Activated CD4-positive, alpha-beta T cell treated with anti-CD3 and anti-CD28 coated beads for 36 hours (primary cell): ENCODE results near the gene HMGN3. TPM values are rescaled to one million over a fixed set of nuclear protein-coding genes. Genes with fewer than 3 reads are reported as not detected.

Experiments
- ATAC-seq: fragments of 200-7000 bp; cut with Tn5 transposase; one replicate; pipeline ENCODE4 v1.10.0; 2021; ENCODE audit warnings: mild to moderate bottlenecking, moderate library complexity
- CTCF ChIA-PET: fragments of 350-600 bp; sonication (Branson Sonifier 250); formaldehyde crosslinking; loops from one replicate; lab custom pipeline; 2021; ENCODE audit warnings: antibody characterized with exemption; lab: Charles Lee
- POLR2A ChIA-PET: fragments of 350-600 bp; sonication (Branson Sonifier 250); formaldehyde crosslinking; loops from one replicate; lab custom pipeline; 2021; ENCODE audit warnings: antibody characterized with exemption, inconsistent platforms; lab: Charles Lee
- DNase-seq: peaks from one replicate; pipeline ENCODE4 v3.0.0-alpha.2; 2020
- H3K27ac Mint-ChIP-seq: one replicate; pipeline ENCODE4 v1.8.0; 2021; ENCODE audit warnings: mixed read lengths
- H3K27me3 Mint-ChIP-seq: one replicate; pipeline ENCODE4 v1.8.0; 2021; ENCODE audit warnings: mixed read lengths
- H3K36me3 Mint-ChIP-seq: one replicate; pipeline ENCODE4 v1.8.0; 2021; ENCODE audit warnings: low read depth, mixed read lengths
- H3K4me1 Mint-ChIP-seq: one replicate; pipeline ENCODE4 v1.8.0; 2021; ENCODE audit warnings: mixed read lengths
- H3K4me3 Mint-ChIP-seq: one replicate; pipeline ENCODE4 v1.8.0; 2021; ENCODE audit warnings: mild to moderate bottlenecking, moderate library complexity, mixed read lengths
- H3K9me3 Mint-ChIP-seq: one replicate; pipeline ENCODE4 v1.8.0; 2021; ENCODE audit warnings: low read depth, mixed read lengths
- intact Hi-C, 2 experiments: fragments of 100-400 bp; cut with DNase I in 1 of 2; cut with micrococcal nuclease in 1 of 2; formaldehyde crosslinking; loops; one replicate each; pipeline versions ENCODE4 v1.14.2 to v1.15.1; 2022 to 2024; cut with DNase I, micrococcal nuclease
- total RNA-seq, 2 experiments: library from RNA; stranded (reverse); gene quantifications; one replicate each; pipeline ENCODE4 v1.2.3, GENCODE V29; 2021

Gene HMGN3
- total RNA-seq, 2 experiments from 2014 or later, result 44.6 to 48.7 TPM

GRCh38 chr6:79184086-79184485 lies 50.4 kb downstream of the HMGN3 start:
- POLR2A ChIA-PET, result no interaction called here
- Mint-ChIP-seq H3K4me3 (no peak overlapping the region), H3K27me3 (peaks cover 2% of the 10 kb centered on the region), H3K36me3 (no peaks in the 10 kb centered on the region), H3K4me1 (no peaks in the 10 kb centered on the region), H3K9me3 (no peaks in the 10 kb centered on the region), H3K27ac (no peak overlapping the region)
- CTCF ChIA-PET, result no interaction called here
- intact Hi-C loops, result no loop called here
- ATAC-seq, result no peak
- no peak for DNase-seq

- H3K36me3 Mint-ChIP-seq, result no peaks in the 10 kb centered on the region
- no peaks in the 10 kb centered on the region for H3K4me1 Mint-ChIP-seq
- ATAC-seq (no peak), DNase-seq (no peak)
- POLR2A ChIA-PET, result no interaction called here
- H3K27me3 Mint-ChIP-seq, result peaks cover 4% of the 10 kb centered on the region
- H3K4me3 Mint-ChIP-seq, result no peak overlapping the region
- CTCF ChIA-PET, result no interaction called here
- no peak overlapping the region for H3K27ac Mint-ChIP-seq
- intact Hi-C loops, result no loop called here
- H3K9me3 Mint-ChIP-seq, result no peaks in the 10 kb centered on the region
Measured at GRCh38 chr6:79180052-79180451, 54.4 kb downstream of the HMGN3 start.

- no peaks in the 10 kb centered on the region for H3K36me3 Mint-ChIP-seq
- DNase-seq, result no peak
- POLR2A ChIA-PET, result no interaction called here
- H3K27ac Mint-ChIP-seq, result no peak overlapping the region
- no peaks in the 10 kb centered on the region for H3K4me1 Mint-ChIP-seq
- no peaks in the 10 kb centered on the region for H3K9me3 Mint-ChIP-seq
- no peak overlapping the region for H3K4me3 Mint-ChIP-seq
- H3K27me3 Mint-ChIP-seq, result peaks cover 11% of the 10 kb centered on the region
- CTCF ChIA-PET, result interaction anchor here (0.6 kb wide), 1 partner anchor 160 kb away, joined by 3 read pairs; no protein-coding TSS in a partner anchor
- no peak for ATAC-seq
- intact Hi-C loops, result no loop called here
Measured at GRCh38 chr6:79173378-79173777, 61.1 kb downstream of the HMGN3 start.

GRCh38 chr6:79170959-79171358 lies 63.5 kb downstream of the HMGN3 start:
- peaks cover 7% of the 10 kb centered on the region for H3K27me3 Mint-ChIP-seq
- intact Hi-C loops, result no loop called here
- no peak overlapping the region for H3K4me3 Mint-ChIP-seq
- no peaks in the 10 kb centered on the region for H3K4me1 Mint-ChIP-seq
- H3K9me3 Mint-ChIP-seq, result no peaks in the 10 kb centered on the region
- H3K27ac Mint-ChIP-seq, result no peak overlapping the region
- ChIA-PET CTCF (no interaction called here), POLR2A (no interaction called here)
- DNase-seq, result no peak
- no peaks in the 10 kb centered on the region for H3K36me3 Mint-ChIP-seq
- no peak for ATAC-seq

- Mint-ChIP-seq H3K27ac (no peak overlapping the region), H3K4me1 (no peaks in the 10 kb centered on the region), H3K36me3 (no peaks in the 10 kb centered on the region), H3K9me3 (no peaks in the 10 kb centered on the region), H3K4me3 (no peak overlapping the region), H3K27me3 (peaks cover 7% of the 10 kb centered on the region)
- DNase-seq (no peak), ATAC-seq (no peak)
- intact Hi-C loops, result no loop called here
- ChIA-PET POLR2A (no interaction called here), CTCF (no interaction called here)
Measured at GRCh38 chr6:79170431-79170830, 64.1 kb downstream of the HMGN3 start.

- Mint-ChIP-seq H3K36me3 (no peaks in the 10 kb centered on the region), H3K4me3 (no peak overlapping the region), H3K4me1 (no peaks in the 10 kb centered on the region), H3K9me3 (no peaks in the 10 kb centered on the region), H3K27ac (no peak overlapping the region), H3K27me3 (peaks cover 8% of the 10 kb centered on the region)
- CTCF ChIA-PET, result no interaction called here
- POLR2A ChIA-PET, result no interaction called here
- DNase-seq (no peak), ATAC-seq (no peak)
- intact Hi-C loops, result no loop called here
Measured at GRCh38 chr6:79168695-79168980, 65.8 kb downstream of the HMGN3 start.

GRCh38 chr6:79167931-79168694 lies 66.4 kb downstream of the HMGN3 start:
- CTCF ChIA-PET, result no interaction called here
- Mint-ChIP-seq H3K4me3 (no peak overlapping the region), H3K4me1 (no peaks in the 10 kb centered on the region), H3K9me3 (no peaks in the 10 kb centered on the region), H3K27me3 (peaks cover 10% of the 10 kb centered on the region), H3K36me3 (no peaks in the 10 kb centered on the region), H3K27ac (no peak overlapping the region)
- intact Hi-C loops, result no loop called here
- DNase-seq, result no peak
- no peak for ATAC-seq
- POLR2A ChIA-PET, result no interaction called here

GRCh38 chr6:79159846-79160245 lies 74.6 kb downstream of the HMGN3 start:
- intact Hi-C loops, result no loop called here
- DNase-seq (no peak), ATAC-seq (no peak)
- no peak overlapping the region for H3K4me3 Mint-ChIP-seq
- H3K27me3 Mint-ChIP-seq, result peaks cover 9% of the 10 kb centered on the region
- ChIA-PET CTCF (no interaction called here), POLR2A (no interaction called here)
- H3K27ac Mint-ChIP-seq, result no peak overlapping the region
- H3K9me3 Mint-ChIP-seq, result no peaks in the 10 kb centered on the region
- H3K36me3 Mint-ChIP-seq, result no peaks in the 10 kb centered on the region
- no peaks in the 10 kb centered on the region for H3K4me1 Mint-ChIP-seq

- no peaks in the 10 kb centered on the region for H3K4me1 Mint-ChIP-seq
- no peak overlapping the region for H3K27ac Mint-ChIP-seq
- no peaks in the 10 kb centered on the region for H3K36me3 Mint-ChIP-seq
- ChIA-PET CTCF (interaction anchor here (0.6 kb wide), 1 partner anchor 749 kb away, joined by 4 read pairs; no protein-coding TSS in a partner anchor), POLR2A (no interaction called here)
- peaks cover 7% of the 10 kb centered on the region for H3K27me3 Mint-ChIP-seq
- ATAC-seq (no peak), DNase-seq (no peak)
- no peaks in the 10 kb centered on the region for H3K9me3 Mint-ChIP-seq
- intact Hi-C loops, result no loop called here
- H3K4me3 Mint-ChIP-seq, result no peak overlapping the region
Measured at GRCh38 chr6:79158856-79159516, 75.5 kb downstream of the HMGN3 start.

- no peaks in the 10 kb centered on the region for H3K36me3 Mint-ChIP-seq
- no peak overlapping the region for H3K27ac Mint-ChIP-seq
- POLR2A ChIA-PET, result no interaction called here
- peaks cover 5% of the 10 kb centered on the region for H3K27me3 Mint-ChIP-seq
- DNase-seq (no peak), ATAC-seq (no peak)
- H3K9me3 Mint-ChIP-seq, result no peaks in the 10 kb centered on the region
- no peak overlapping the region for H3K4me3 Mint-ChIP-seq
- H3K4me1 Mint-ChIP-seq, result no peaks in the 10 kb centered on the region
- CTCF ChIA-PET, result no interaction called here
- intact Hi-C loops, result no loop called here
Measured at GRCh38 chr6:79157961-79158644, 76.4 kb downstream of the HMGN3 start.

- ChIA-PET POLR2A (no interaction called here), CTCF (interaction anchor here (0.6 kb wide), 1 partner anchor 9 kb away, joined by 3 read pairs; no protein-coding TSS in a partner anchor)
- H3K4me1 Mint-ChIP-seq, result no peaks in the 10 kb centered on the region
- DNase-seq (no peak), ATAC-seq (no peak)
- H3K36me3 Mint-ChIP-seq, result no peaks in the 10 kb centered on the region
- H3K4me3 Mint-ChIP-seq, result no peak overlapping the region
- H3K9me3 Mint-ChIP-seq, result no peaks in the 10 kb centered on the region
- H3K27me3 Mint-ChIP-seq, result peaks cover 5% of the 10 kb centered on the region
- no peak overlapping the region for H3K27ac Mint-ChIP-seq
- intact Hi-C loops, result no loop called here
Measured at GRCh38 chr6:79152269-79152737, 82.2 kb downstream of the HMGN3 start.
